SK-N-SH (cell line): ENCODE results near the gene RTCA. TPM values are rescaled to one million over a fixed set of nuclear protein-coding genes. Genes with fewer than 3 reads are reported as not detected.

Experiments used
- CTCF ChIA-PET: fragments of 300-600, 350-600 bp; formaldehyde crosslinking; extraction: SDS; loops from one replicate; lab custom pipeline; 2021; lab: Yijun Ruan, JAX
- POLR2A ChIA-PET: fragments of 350-600 bp; sonication (Branson Sonifier 250); formaldehyde crosslinking; extraction: SDS; loops from one replicate; lab custom pipeline; 2020; ENCODE audit warnings: antibody characterized with exemption, inconsistent platforms; lab: Yijun Ruan, JAX
- DNase-seq: peaks from one replicate; pipeline ENCODE4 v3.0.0; 2012
- H2AFZ ChIP-seq: fragments of 200-600 bp; sonication (generic); 2 replicates; pipeline ENCODE4 v1.8.1; 2016; ENCODE audit warnings: antibody characterized with exemption, mild to moderate bottlenecking, low read depth
- H3F3A ChIP-seq: fragments of 200-600 bp; sonication (generic); replicated peaks from 2 replicates; pipeline ENCODE3; 2016; ENCODE audit warnings: antibody characterized with exemption, mild to moderate bottlenecking; ENCODE audit not compliant: insufficient read depth
- H3K27ac ChIP-seq, 2 experiments: fragments of 200-500 bp in 1 of 2; fragments of 200-600 bp in 1 of 2; sonication (Bioruptor generic) in 1 of 2; sonication (generic), shearing (Covaris generic) in 1 of 2; 2 replicates each; pipeline versions ENCODE4 v1.5.1 to v1.6.1; 2014 to 2016; ENCODE audit warnings: low read depth in 2 of 2, inconsistent platforms in 1 of 2, low read length in 1 of 2, mild to moderate bottlenecking in 1 of 2, mixed read lengths in 1 of 2
- H3K27me3 ChIP-seq: fragments of 200-600 bp; sonication (generic), shearing (Covaris generic); 2 replicates; pipeline ENCODE4 v1.6.1; 2016; ENCODE audit warnings: mixed run types; ENCODE audit not compliant: insufficient read depth
- H3K36me3 ChIP-seq, 2 experiments: fragments of 200-500 bp in 1 of 2; fragments of 200-600 bp in 1 of 2; sonication (Bioruptor generic) in 1 of 2; sonication (generic) in 1 of 2; replicated peaks in 1 of 2; 2 replicates each; pipeline versions ENCODE3 to v1.5.1; 2014 to 2016; ENCODE audit warnings: low read length in 1 of 2, mild to moderate bottlenecking in 1 of 2; ENCODE audit not compliant: insufficient read depth in 2 of 2, control insufficient read depth in 1 of 2
- H3K4me1 ChIP-seq, 2 experiments: fragments of 200-500 bp in 1 of 2; fragments of 200-600 bp in 1 of 2; sonication (Bioruptor generic) in 1 of 2; sonication (generic), shearing (Covaris generic) in 1 of 2; 2 replicates each; pipeline versions ENCODE4 v1.5.1 to v1.6.1; 2014 to 2016; ENCODE audit warnings: low read depth in 1 of 2, low read length in 1 of 2, mixed run types in 1 of 2; ENCODE audit not compliant: insufficient read depth in 2 of 2, control insufficient read depth in 1 of 2
- H3K4me2 ChIP-seq: fragments of 200-600 bp; sonication (generic), shearing (Covaris generic); 2 replicates; pipeline ENCODE4 v1.6.1; 2017; ENCODE audit warnings: mixed run types
- H3K4me3 ChIP-seq, 2 experiments: fragments of 200-500 bp in 1 of 2; fragments of 200-600 bp in 1 of 2; sonication (Bioruptor generic) in 1 of 2; sonication (generic), shearing (Covaris generic) in 1 of 2; 2 replicates each; pipeline versions ENCODE4 v1.5.1 to v1.8.1; 2014 to 2016; ENCODE audit warnings: low read depth in 2 of 2, inconsistent platforms in 1 of 2, low read length in 1 of 2, mild to moderate bottlenecking in 1 of 2, mixed read lengths in 1 of 2, moderate library complexity in 1 of 2
- H3K79me2 ChIP-seq: fragments of 200-600 bp; sonication (generic); 2 replicates; pipeline ENCODE4 v1.8.1; 2017; ENCODE audit warnings: mild to moderate bottlenecking; ENCODE audit not compliant: insufficient read depth
- H3K9ac ChIP-seq: fragments of 200-600 bp; sonication (generic); 2 replicates; pipeline ENCODE4 v1.6.1; 2017; ENCODE audit warnings: mixed run types
- H3K9me2 ChIP-seq: fragments of 200-600 bp; sonication (generic); 2 replicates; pipeline ENCODE4 v1.6.1; 2017; ENCODE audit warnings: mixed run types
- H3K9me3 ChIP-seq: fragments of 200-600 bp; sonication (generic); 2 replicates; pipeline ENCODE4 v1.6.1; 2017; ENCODE audit warnings: mixed run types, mild to moderate bottlenecking, moderate library complexity
- H4K20me1 ChIP-seq: fragments of 200-600 bp; sonication (generic); 2 replicates; pipeline ENCODE4 v1.6.1; 2017; ENCODE audit warnings: mild to moderate bottlenecking, mixed run types; ENCODE audit not compliant: insufficient read depth
- ELF1 ChIP-seq: IDR thresholded peaks from 2 replicates; pipeline ENCODE4 v1.4.0; 2012
- FOXM1 ChIP-seq: IDR thresholded peaks from 2 replicates; pipeline ENCODE4 v1.4.0; 2012; ENCODE audit warnings: low read depth, mild to moderate bottlenecking
- MEF2A ChIP-seq: IDR thresholded peaks from 2 replicates; pipeline ENCODE4 v1.4.0; 2012; ENCODE audit warnings: low read depth, borderline replicate concordance
- MXI1 ChIP-seq: IDR thresholded peaks from 2 replicates; pipeline ENCODE4 v1.6.1; 2012; ENCODE audit warnings: mild to moderate bottlenecking, low read depth, low read length, improper control_type of control experiment
- NRF1 ChIP-seq: IDR thresholded peaks from 2 replicates; pipeline ENCODE4 v1.6.1; 2012; ENCODE audit warnings: low read depth, mild to moderate bottlenecking, low read length
- POLR2AphosphoS5 ChIP-seq: IDR thresholded peaks from 2 replicates; pipeline ENCODE4 v1.6.1; 2012; ENCODE audit warnings: low read depth, low read length
- RAD21 ChIP-seq: IDR thresholded peaks from 2 replicates; pipeline ENCODE4 v1.6.1; 2012; ENCODE audit warnings: mild to moderate bottlenecking, low read length
- RCOR1 ChIP-seq: fragments of 150-350 bp; IDR thresholded peaks from 2 replicates; pipeline ENCODE4 v1.6.1; 2017; ENCODE audit warnings: antibody characterized with exemption, low read length
- TAF1 ChIP-seq: IDR thresholded peaks from 2 replicates; pipeline ENCODE4 v1.6.1; 2012; ENCODE audit warnings: low read depth, mild to moderate bottlenecking, low read length, moderate library complexity, borderline replicate concordance
- TCF12 ChIP-seq: IDR thresholded peaks from 2 replicates; pipeline ENCODE4 v1.4.0; 2012
- TEAD4 ChIP-seq: IDR thresholded peaks from 2 replicates; pipeline ENCODE4 v1.4.0; 2012; ENCODE audit warnings: mild to moderate bottlenecking, borderline replicate concordance; ENCODE audit not compliant: insufficient read depth
- WGBS: methylation state at CpG from one replicate; pipeline ENCODE4 v1.1.6; 2017; ENCODE audit warnings: low lambda C conversion rate; 5-methylcytosine and 5-hydroxymethylcytosine counted together
- polyA plus RNA-seq, 3 experiments: library from polyadenylated mRNA; depleted of rRNA; stranded (reverse); fragments of >200 nt; gene quantifications; 2 replicates each; pipeline ENCODE4 v1.2.3, GENCODE V29; 2012
- TF ChIP-seq, protein P1 (sequence below): fragments of 150-350 bp; IDR thresholded peaks from 2 replicates; pipeline ENCODE4 v1.6.1; 2016; ENCODE audit warnings: mild to moderate bottlenecking, low read depth, low read length
- TF ChIP-seq, protein P2 (sequence below): fragments of 150-350 bp; IDR thresholded peaks from 2 replicates; pipeline ENCODE4 v1.6.1; 2017; ENCODE audit warnings: antibody characterized with exemption, low read length, low read depth, borderline replicate concordance
- TF ChIP-seq, protein P3 (sequence below): IDR thresholded peaks from 2 replicates; pipeline ENCODE4 v1.4.0; 2012; ENCODE audit warnings: low read depth, borderline replicate concordance
- TF ChIP-seq, protein P4 (sequence below): IDR thresholded peaks from 2 replicates; pipeline ENCODE4 v1.4.0; 2012; ENCODE audit warnings: low read depth
- TF ChIP-seq, protein P5 (sequence below): IDR thresholded peaks from 2 replicates; pipeline ENCODE4 v1.4.0; 2012; ENCODE audit warnings: low read depth, borderline replicate concordance

Gene RTCA
- polyA plus RNA-seq, 1 of the 3 experiments (the other 2 are of a cell fraction) = 17.3 TPM

- no peak for DNase-seq
- Histone ChIP-seq H3K4me3 (no peak overlapping the region), H3K9me2 (no peaks in the 10 kb centered on the region), H3K79me2 (peaks cover 4% of the 10 kb centered on the region), H3K4me2 (no peak overlapping the region), H2AFZ (no peak overlapping the region), H3K36me3 (peaks cover 51 to 52% of the 10 kb centered on the region in 2 experiments), H3K9ac (no peak overlapping the region), H3K27me3 (no peaks in the 10 kb centered on the region), H3K27ac (no peak overlapping the region), H3K4me1 (no peaks in the 10 kb centered on the region), H3K9me3 (no peaks in the 10 kb centered on the region), H4K20me1 (no peaks in the 10 kb centered on the region), H3F3A (peaks cover 4% of the 10 kb centered on the region)
- POLR2A ChIA-PET = no interaction called here
- CTCF ChIA-PET = no interaction called here
- WGBS = 97% methylated on average over 2 of the region's 2 CpGs
- TF ChIP-seq, protein P1, sequence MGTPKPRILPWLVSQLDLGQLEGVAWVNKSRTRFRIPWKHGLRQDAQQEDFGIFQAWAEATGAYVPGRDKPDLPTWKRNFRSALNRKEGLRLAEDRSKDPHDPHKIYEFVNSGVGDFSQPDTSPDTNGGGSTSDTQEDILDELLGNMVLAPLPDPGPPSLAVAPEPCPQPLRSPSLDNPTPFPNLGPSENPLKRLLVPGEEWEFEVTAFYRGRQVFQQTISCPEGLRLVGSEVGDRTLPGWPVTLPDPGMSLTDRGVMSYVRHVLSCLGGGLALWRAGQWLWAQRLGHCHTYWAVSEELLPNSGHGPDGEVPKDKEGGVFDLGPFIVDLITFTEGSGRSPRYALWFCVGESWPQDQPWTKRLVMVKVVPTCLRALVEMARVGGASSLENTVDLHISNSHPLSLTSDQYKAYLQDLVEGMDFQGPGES = no peak
- TF ChIP-seq FOXM1 (no peak), TEAD4 (no peak), RAD21 (no peak), POLR2AphosphoS5 (no peak), RCOR1 (no peak), NRF1 (no peak), MEF2A (no peak), TAF1 (no peak), TCF12 (no peak), ELF1 (no peak), MXI1 (no peak)
- TF ChIP-seq, protein P2, sequence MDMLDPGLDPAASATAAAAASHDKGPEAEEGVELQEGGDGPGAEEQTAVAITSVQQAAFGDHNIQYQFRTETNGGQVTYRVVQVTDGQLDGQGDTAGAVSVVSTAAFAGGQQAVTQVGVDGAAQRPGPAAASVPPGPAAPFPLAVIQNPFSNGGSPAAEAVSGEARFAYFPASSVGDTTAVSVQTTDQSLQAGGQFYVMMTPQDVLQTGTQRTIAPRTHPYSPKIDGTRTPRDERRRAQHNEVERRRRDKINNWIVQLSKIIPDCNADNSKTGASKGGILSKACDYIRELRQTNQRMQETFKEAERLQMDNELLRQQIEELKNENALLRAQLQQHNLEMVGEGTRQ = no peak
- TF ChIP-seq, protein P3, sequence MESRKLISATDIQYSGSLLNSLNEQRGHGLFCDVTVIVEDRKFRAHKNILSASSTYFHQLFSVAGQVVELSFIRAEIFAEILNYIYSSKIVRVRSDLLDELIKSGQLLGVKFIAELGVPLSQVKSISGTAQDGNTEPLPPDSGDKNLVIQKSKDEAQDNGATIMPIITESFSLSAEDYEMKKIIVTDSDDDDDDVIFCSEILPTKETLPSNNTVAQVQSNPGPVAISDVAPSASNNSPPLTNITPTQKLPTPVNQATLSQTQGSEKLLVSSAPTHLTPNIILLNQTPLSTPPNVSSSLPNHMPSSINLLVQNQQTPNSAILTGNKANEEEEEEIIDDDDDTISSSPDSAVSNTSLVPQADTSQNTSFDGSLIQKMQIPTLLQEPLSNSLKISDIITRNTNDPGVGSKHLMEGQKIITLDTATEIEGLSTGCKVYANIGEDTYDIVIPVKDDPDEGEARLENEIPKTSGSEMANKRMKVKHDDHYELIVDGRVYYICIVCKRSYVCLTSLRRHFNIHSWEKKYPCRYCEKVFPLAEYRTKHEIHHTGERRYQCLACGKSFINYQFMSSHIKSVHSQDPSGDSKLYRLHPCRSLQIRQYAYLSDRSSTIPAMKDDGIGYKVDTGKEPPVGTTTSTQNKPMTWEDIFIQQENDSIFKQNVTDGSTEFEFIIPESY = no peak
- TF ChIP-seq, protein P4, sequence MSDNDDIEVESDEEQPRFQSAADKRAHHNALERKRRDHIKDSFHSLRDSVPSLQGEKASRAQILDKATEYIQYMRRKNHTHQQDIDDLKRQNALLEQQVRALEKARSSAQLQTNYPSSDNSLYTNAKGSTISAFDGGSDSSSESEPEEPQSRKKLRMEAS = no peak
- TF ChIP-seq, protein P5, sequence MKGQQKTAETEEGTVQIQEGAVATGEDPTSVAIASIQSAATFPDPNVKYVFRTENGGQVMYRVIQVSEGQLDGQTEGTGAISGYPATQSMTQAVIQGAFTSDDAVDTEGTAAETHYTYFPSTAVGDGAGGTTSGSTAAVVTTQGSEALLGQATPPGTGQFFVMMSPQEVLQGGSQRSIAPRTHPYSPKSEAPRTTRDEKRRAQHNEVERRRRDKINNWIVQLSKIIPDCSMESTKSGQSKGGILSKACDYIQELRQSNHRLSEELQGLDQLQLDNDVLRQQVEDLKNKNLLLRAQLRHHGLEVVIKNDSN = no peak
Observed at GRCh38 chr1:100231721-100232120, 34.3 kb upstream of the RTCA start.
